ENCODE results near the gene VRK3.
"Not testable (repeated sequence)": the region's sequence is repeated elsewhere in the genome, so short reads cannot be mapped to it uniquely, and the experiment has no call there.

Gene VRK3

DNA sequence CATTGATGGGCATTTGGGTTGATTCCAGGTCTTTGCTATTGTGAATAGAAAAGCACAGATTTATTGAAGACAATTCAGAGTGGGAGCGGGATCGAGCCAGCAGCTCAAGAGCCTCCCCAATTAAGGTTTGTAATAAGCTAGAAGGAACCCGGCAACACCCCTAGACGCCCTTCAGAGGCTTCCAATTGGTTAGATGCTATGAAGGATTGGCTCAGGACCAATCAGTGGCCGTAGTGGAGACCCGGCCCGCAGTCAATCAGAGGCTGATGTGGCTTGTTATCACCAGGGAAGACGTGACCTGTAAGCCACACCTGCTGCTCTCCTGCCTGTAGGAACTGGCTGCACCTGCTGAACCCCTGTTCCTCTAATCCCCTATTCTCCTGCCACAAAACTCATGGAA, 78.8 kb downstream of the VRK3 start:
- H3K79me2 ChIP-seq (ENCODE audit: insufficient read depth, low read depth): no peaks in the 10 kb centered on the region
- no peaks in the 10 kb centered on the region for H3K4me1 ChIP-seq (ENCODE audit: low read depth, poor library complexity, severe bottlenecking)
- peaks cover 60% of the 10 kb centered on the region; the same call in 1 of the 2 replicates for H3K27me3 ChIP-seq (ENCODE audit: insufficient read depth, low read depth)
- H3K4me3 ChIP-seq (IDR thresholded peaks at IDR 0.05; ENCODE audit: insufficient read depth, low read depth, low read length): no peak overlapping the region
- H4K20me1 ChIP-seq (ENCODE audit: insufficient read depth): no peaks in the 10 kb centered on the region
- H3K27ac ChIP-seq: no peak overlapping the region
- no peak overlapping the region for H3K9ac ChIP-seq
- TF ChIP-seq CTCF (conservative IDR thresholded peaks at IDR 0.05; ENCODE audit: low read depth, low read length): no peak
- H3K36me3 ChIP-seq (ENCODE audit: insufficient read depth): no peaks in the 10 kb centered on the region
- no peak overlapping the region for H2AFZ ChIP-seq (ENCODE audit: low read depth)
- H3K4me2 ChIP-seq: no peak overlapping the region

DNA sequence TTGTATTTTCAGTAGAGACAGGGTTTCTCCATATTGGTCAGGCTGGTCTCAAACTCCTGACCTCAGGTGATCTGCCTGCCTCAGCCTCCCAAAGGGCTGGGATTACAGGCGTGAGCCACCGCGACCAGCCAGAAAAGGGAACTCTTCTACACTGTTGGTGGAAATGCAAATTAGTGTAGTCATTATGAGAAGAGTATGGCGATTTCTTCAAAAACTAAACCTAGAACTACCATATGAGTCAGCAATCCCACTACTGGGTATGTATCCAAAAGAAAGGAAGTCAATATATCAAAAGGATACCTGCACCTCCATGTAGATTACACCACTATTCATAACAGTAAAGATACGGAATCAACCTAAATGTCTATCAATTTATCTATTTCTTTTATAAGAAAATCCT, 80.6 kb downstream of the VRK3 start:
- not testable (repeated sequence) for H4K20me1 ChIP-seq (ENCODE audit: insufficient read depth); H3K9ac ChIP-seq; H3K79me2 ChIP-seq (ENCODE audit: insufficient read depth, low read depth); H3K27ac ChIP-seq; H3K4me3 ChIP-seq (IDR thresholded peaks at IDR 0.05; ENCODE audit: insufficient read depth, low read depth, low read length); H3K4me2 ChIP-seq; H2AFZ ChIP-seq (ENCODE audit: low read depth); H3K4me1 ChIP-seq (ENCODE audit: low read depth, poor library complexity, severe bottlenecking); H3K36me3 ChIP-seq (ENCODE audit: insufficient read depth)
- H3K27me3 ChIP-seq (ENCODE audit: insufficient read depth, low read depth): peaks cover 56% of the 10 kb centered on the region; the same call in 1 of the 2 replicates

GRCh38 chr19:49940482-49940791, 84.7 kb downstream of the VRK3 start:
- H3K4me3 ChIP-seq (IDR thresholded peaks at IDR 0.05; ENCODE audit: insufficient read depth, low read depth, low read length): no peak overlapping the region
- TF ChIP-seq CTCF (conservative IDR thresholded peaks at IDR 0.05; ENCODE audit: low read depth, low read length): no peak
- H3K9ac ChIP-seq: no peak overlapping the region
- peaks cover 26% of the 10 kb centered on the region; the same call in 1 of the 2 replicates for H3K27me3 ChIP-seq (ENCODE audit: insufficient read depth, low read depth)
- H3K79me2 ChIP-seq (ENCODE audit: insufficient read depth, low read depth): no peaks in the 10 kb centered on the region
- H2AFZ ChIP-seq (ENCODE audit: low read depth): no peak overlapping the region
- no peaks in the 10 kb centered on the region for H3K36me3 ChIP-seq (ENCODE audit: insufficient read depth)
- H3K27ac ChIP-seq: no peak overlapping the region
- no peaks in the 10 kb centered on the region for H4K20me1 ChIP-seq (ENCODE audit: insufficient read depth)
- no peaks in the 10 kb centered on the region for H3K4me1 ChIP-seq (ENCODE audit: low read depth, poor library complexity, severe bottlenecking)
- no peak overlapping the region for H3K4me2 ChIP-seq

DNA sequence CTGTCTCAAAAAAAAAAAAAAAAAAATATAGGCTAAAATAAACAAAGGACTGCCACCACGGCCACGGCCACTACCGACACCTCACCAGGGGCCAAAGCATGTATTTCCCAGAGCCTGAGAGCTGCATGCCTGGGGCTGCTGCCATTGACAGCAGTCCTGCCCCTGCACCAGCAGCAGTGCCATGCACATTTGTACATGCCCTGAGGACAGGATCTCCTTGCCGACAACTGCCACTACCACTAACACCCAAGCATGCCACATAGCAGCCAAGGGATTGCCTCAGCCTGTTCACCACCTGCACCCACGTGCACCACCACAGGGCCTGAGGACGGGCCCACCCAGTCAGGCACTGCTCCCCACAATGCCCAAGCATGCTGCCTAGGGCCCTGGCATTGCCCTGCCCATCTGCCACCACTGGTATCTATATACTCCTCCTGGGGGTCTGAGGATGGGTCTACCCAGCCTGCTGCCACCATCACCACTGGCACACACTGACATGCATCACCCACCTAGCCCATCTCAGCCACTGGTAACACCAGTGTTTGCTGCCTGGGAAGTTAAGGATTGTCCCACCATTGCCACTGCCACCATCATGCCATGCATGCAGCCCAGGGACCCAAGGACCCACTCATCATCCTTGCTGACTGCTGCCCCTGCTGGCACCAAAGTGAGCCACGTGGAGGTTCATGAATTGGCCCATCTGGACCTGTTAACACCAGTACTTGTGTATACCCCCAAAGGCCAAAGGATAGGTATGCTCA, 85.3 kb downstream of the VRK3 start:
- no peak overlapping the region for H2AFZ ChIP-seq (ENCODE audit: low read depth)
- TF ChIP-seq CTCF (conservative IDR thresholded peaks at IDR 0.05; ENCODE audit: low read depth, low read length): peak; percentile 32; the same call in 1 of the 2 replicates
- H3K27me3 ChIP-seq (ENCODE audit: insufficient read depth, low read depth): peaks cover 23% of the 10 kb centered on the region; the same call in 1 of the 2 replicates
- no peak overlapping the region for H3K4me3 ChIP-seq (IDR thresholded peaks at IDR 0.05; ENCODE audit: insufficient read depth, low read depth, low read length)
- no peak overlapping the region for H3K27ac ChIP-seq
- no peak overlapping the region for H3K9ac ChIP-seq
- no peak overlapping the region for H3K4me2 ChIP-seq
- H3K4me1 ChIP-seq (ENCODE audit: low read depth, poor library complexity, severe bottlenecking): no peaks in the 10 kb centered on the region
- no peaks in the 10 kb centered on the region for H4K20me1 ChIP-seq (ENCODE audit: insufficient read depth)
- H3K36me3 ChIP-seq (ENCODE audit: insufficient read depth): no peaks in the 10 kb centered on the region
- H3K79me2 ChIP-seq (ENCODE audit: insufficient read depth, low read depth): no peaks in the 10 kb centered on the region

DNA sequence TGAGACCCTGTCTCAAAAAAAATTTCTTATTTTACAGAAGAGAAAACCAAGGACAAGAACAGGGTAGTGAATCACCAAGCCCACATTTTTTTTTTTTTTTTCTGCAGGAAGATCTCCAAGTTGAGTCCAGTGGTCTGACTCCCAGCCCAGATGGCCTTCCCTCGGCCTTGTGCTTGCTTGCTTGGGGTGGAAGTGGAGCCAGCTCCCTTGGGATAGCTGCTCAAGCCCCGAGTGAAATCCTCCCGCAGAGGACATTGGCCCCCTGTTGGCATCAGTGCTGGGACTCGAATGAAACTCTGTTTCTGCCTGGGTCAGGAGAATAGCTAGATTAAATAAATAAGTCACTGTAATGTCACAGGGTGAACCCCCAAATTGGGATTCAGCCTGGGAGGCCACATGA, 86.5 kb downstream of the VRK3 start:
- H3K79me2 ChIP-seq (ENCODE audit: insufficient read depth, low read depth): no peaks in the 10 kb centered on the region
- no peak overlapping the region for H3K4me3 ChIP-seq (IDR thresholded peaks at IDR 0.05; ENCODE audit: insufficient read depth, low read depth, low read length)
- H3K4me2 ChIP-seq: no peak overlapping the region
- no peaks in the 10 kb centered on the region for H3K36me3 ChIP-seq (ENCODE audit: insufficient read depth)
- no peaks in the 10 kb centered on the region for H3K4me1 ChIP-seq (ENCODE audit: low read depth, poor library complexity, severe bottlenecking)
- TF ChIP-seq CTCF (conservative IDR thresholded peaks at IDR 0.05; ENCODE audit: low read depth, low read length): no peak
- H3K9ac ChIP-seq: no peak overlapping the region
- H2AFZ ChIP-seq (ENCODE audit: low read depth): no peak overlapping the region
- peaks cover 13% of the 10 kb centered on the region; the same call in 1 of the 2 replicates for H3K27me3 ChIP-seq (ENCODE audit: insufficient read depth, low read depth)
- H3K27ac ChIP-seq: no peak overlapping the region
- no peaks in the 10 kb centered on the region for H4K20me1 ChIP-seq (ENCODE audit: insufficient read depth)
